Measurements from ENCODE around the gene ANKRD33.

The ANKRD33 gene

GRCh38 chr12:51887476-51888315 lies at the start of gene ANKRD33:
ANKRD33 (plus strand) TSS chr12:51888103; CDS start chr12:51888187, 84 bp downstream.
- DNase-seq (ENCODE audit: insufficient read length, low spot score): no peak
- FAIRE-seq: no peak

GRCh38 chr12:51838762-51839161 lies 49.1 kb upstream of the ANKRD33 start:
- FAIRE-seq (no peak), DNase-seq (ENCODE audit: insufficient read length, low spot score) (no peak)

- DNase-seq (ENCODE audit: insufficient read length, low spot score) (no peak), FAIRE-seq (no peak)
Observed at GRCh38 chr12:51839310-51839947, 48.5 kb upstream of the ANKRD33 start.

DNA sequence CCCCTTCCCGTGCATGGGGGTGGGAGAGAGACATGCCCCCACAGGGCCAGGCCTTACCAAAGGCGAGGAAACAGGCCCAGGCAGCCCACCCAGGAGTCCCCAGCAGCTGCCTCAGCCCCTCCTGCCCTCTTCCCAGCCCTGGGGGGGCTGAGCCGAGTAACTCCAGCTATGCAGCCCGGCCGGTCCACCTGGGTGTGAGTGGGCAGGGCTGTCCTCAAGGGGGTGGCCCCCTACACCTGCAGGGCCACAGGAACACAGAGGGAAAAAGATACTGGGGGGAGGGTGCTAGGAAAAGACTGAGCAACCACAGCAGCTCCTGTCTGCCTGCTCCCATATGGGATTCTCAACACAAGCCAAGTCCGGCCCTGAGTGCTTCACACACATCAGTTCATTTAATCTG lies 46.9 kb upstream of the ANKRD33 start:
- DNase-seq (ENCODE audit: insufficient read length, low spot score) (no peak), FAIRE-seq (no peak)

DNA sequence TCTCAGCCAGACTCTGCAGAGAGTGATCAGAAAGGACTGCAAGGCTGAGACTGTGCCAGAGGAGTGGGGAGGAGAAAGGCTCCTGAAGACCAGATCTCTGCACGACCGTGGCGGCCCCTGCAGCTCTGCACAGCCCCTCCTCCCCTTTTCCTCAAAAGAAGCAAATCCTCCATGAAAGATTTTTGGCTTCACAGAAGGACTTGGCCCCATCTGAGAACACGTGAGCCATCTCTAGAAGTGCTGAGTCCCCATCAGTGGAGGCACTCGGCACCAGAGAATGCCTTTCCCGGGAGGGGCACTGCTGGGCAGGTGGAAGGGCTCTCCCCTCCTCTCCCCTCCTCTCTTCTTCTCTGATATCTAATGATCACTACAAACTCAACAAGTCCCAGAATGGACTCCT lies 46.2 kb upstream of the ANKRD33 start:
- DNase-seq (ENCODE audit: insufficient read length, low spot score) (no peak), FAIRE-seq (no peak)

DNA sequence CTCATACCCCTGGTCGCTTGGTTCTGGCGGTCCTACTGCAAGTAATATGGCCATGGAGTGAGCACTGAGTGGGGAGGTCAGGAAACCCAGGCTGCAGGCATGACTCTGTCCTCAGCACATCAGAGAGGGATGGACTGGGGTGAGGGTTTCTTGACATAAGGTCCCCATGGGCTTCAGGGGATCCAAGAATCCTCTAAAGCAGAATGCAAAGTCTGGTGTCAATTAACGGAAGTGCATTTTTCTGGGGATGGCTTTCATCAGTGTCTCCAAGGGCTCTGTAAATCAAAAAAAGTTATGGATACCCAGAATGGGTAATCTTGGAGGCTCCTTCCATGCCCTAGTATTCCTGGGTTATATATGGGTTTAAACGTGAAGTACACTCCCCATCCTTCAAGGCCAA lies 43.0 kb upstream of the ANKRD33 start:
- FAIRE-seq (no peak), DNase-seq (ENCODE audit: insufficient read length, low spot score) (no peak)

- no peak for DNase-seq (ENCODE audit: insufficient read length, low spot score)
Observed at GRCh38 chr12:51845482-51845881, 42.4 kb upstream of the ANKRD33 start.

DNA sequence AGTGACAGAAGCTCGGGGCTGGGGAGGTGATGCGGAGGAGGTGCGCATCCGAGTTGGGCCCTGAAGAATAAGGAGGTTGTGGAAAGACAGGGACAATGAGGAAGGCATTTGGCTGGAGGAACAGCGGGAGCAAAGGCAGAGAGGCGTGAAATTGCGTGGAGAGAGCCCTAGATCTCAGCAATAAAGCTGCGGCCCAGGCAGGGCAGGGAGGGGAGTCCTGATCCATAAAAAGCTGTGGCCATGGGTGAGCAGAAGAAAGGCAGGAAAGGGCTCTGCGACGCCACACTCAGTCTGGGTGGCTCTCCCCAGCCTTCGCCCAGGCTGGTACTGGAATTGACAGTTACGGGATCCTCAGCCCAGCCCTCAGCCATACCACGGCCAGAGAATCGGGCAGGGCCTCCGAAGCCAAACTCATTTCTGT lies 41.6 kb upstream of the ANKRD33 start:
- DNase-seq (ENCODE audit: insufficient read length, low spot score): no peak
- no peak for FAIRE-seq

More at GRCh38 chr12:51845482-51845881, 42.4 kb upstream of the ANKRD33 start:
- no peak for FAIRE-seq

DNA sequence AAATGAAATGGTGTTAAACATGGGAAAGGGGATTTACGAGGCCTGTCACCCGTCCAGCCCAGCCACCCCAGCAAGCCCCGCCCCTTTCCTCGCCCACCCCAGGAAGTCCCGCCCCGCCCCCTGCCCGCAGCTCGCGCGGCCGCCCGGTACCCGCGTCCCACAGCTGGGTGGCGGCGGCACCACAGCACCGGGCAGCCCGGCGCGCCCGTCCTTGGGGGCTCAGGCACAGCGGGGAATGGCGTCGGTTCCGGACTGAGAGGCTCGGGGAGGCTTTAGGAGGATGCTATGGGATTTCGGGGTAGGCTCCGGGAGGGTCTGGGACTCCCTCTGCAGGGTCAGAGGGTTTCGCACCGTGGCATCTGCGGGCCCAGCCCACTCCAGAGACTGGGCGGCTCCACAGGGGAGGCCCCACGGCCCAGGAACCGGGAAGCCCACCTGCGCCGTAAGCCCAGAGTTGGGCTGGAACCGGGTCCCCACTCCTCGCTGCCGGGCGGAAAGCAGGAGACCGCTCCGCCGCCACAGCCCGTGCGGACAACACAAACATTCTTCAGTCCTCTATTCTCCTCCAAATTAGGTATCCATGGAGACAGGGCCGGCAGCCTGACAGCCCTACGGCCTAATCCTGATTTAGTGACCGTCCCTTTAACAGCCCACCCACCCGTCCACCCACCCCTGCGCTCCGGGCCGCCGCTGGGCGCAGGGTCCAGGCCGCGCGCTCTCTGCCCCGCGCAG lies 40.8 kb upstream of the ANKRD33 start:
- FAIRE-seq (no peak), DNase-seq (ENCODE audit: insufficient read length, low spot score) (peak; percentile 54)

GRCh38 chr12:51847643-51848325 lies 40.1 kb upstream of the ANKRD33 start:
- no peak for FAIRE-seq
- peak; percentile 53 for DNase-seq (ENCODE audit: insufficient read length, low spot score)

- DNase-seq (ENCODE audit: insufficient read length, low spot score) (no peak), FAIRE-seq (no peak)
Observed at GRCh38 chr12:51848326-51848727, 39.6 kb upstream of the ANKRD33 start, which contains the start of gene FIGNL2. FIGNL2 (minus strand) TSS chr12:51848718; CDS start chr12:51822413, 26,305 bp downstream.

DNA sequence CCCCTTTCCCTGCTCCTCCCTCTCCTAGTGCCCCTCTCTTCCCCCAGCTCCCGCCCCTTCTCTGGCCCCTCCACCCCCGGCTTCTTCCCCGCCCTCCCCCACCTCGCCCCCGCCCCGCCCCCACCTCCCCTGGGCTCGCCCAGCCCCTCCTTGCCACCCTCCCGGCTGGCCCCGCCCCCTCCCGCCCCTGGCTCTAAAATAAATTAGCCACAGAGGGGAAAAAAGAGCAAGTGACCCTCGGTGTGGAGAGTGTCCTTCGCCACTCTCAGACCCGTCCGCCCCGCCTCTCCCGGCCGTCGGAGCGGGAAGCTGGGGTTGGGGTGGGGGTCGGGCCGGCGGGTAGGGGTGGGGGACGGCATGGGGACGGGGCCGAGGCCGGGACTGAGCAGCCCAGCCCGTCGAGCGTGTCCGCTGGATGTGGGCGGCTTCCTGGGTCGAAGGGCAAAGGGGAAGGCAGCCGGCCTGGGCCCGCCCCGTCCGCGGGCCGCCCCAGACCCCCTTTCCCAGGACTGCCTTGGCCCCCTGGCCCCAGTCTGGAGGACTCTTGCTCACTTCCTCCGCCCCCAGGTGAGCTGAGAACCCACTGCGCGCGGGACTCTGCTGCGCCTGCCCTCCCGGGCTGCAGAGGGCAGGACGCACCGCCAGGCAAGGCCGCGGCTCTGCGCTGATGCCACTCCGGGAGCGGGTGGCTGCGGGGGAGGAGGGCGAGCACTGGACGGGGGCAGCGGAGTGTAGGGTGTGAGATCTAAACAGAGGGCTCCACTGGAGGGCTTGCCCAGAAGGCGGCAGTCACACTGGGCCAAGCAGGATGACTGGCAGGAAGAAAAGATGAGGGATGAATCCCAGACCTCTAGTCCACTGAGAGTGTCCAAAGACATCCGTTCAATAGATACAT lies 38.8 kb upstream of the ANKRD33 start:
- DNase-seq (ENCODE audit: insufficient read length, low spot score) (peak; percentile 41), FAIRE-seq (no peak)

GRCh38 chr12:51850081-51850964 lies 37.6 kb upstream of the ANKRD33 start:
- no peak for FAIRE-seq
- DNase-seq (ENCODE audit: insufficient read length, low spot score): no peak

- no peak for FAIRE-seq
- DNase-seq (ENCODE audit: insufficient read length, low spot score): no peak
Observed at GRCh38 chr12:51850965-51851299, 37.0 kb upstream of the ANKRD33 start.

DNA sequence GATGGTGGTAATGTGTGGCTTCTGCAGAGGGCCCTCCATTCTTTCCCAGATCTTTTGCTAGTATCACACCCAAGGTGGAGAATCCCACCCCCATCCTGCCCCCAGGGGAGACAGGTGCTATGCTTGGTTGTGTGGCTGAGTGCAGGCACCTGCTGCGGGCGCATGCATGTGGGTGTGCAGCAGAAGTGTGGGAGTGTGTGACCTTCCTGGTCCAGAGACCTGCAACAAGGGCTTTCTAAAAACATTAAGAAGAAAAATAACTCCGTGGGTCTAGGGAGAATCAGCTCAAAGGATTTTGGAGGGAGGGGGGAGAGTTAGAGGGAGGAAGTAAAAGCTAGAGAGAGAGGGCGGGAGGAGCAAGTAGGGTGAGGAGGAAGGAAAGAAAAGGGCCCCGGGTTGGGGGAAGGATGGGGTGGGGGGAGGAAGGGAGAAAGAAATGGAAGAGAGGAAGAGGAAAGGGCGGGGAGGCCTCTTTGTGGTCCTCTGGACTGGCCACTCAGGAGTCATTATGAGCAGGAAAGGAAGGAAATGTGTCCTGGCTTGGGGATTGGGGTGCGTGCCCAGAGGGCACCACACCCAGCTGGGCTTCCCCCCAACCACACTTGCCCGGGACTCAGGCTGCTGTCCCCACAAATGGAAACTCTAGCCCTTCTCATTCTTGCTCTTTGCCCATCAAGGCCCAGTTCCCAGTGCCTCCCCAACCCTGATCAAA lies 36.3 kb upstream of the ANKRD33 start:
- DNase-seq (ENCODE audit: insufficient read length, low spot score) (no peak), FAIRE-seq (no peak)

GRCh38 chr12:51852404-51853137 lies 35.3 kb upstream of the ANKRD33 start:
- DNase-seq (ENCODE audit: insufficient read length, low spot score) (no peak), FAIRE-seq (no peak)

DNA sequence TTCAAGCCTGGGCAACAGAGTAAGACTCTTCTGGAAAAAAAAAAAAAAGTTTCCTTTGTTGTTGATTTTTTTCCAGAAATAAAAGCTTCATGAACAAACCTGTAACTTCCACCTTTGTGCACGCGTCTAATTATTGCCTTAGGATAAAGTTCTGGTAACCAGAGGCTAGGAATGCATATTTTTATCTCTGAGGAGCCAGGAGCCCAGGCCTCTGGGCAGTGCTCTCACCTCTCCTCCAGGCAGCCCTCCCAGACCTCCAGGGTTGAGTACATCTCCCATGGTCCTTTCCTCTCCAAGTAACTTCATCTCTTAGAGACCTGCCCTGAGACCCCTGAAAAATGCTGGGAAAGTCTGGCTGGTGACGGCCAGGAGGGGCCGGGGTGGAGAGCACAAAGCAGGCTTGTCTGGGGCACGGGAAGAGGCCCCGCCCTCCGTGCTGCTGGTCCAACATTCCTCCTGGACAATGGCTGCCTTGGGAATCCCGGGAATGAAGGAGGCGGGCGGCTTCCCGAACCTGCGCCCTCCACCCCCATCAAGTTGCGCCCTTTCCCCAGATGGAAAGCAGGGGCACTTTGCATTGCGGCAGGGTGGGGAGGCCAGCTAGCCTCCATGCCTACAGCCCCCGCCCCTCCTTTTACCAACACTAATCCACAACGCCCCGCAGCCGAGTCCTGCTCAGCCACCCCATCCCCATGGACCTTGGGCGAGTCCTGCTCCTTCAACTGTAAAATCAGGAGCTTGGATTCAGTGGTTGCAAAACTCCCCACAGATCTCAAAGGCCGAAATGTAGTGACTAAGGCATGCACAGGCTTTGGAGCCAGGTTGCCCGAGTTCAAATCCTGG lies 32.1 kb upstream of the ANKRD33 start:
- FAIRE-seq: no peak

More for the DNA sequence above, 32.1 kb upstream of the ANKRD33 start:
- no peak for DNase-seq (ENCODE audit: insufficient read length, low spot score)
